GM20000 (cell line): Measurements from ENCODE around the gene NBEAL1.
"Not testable (repeated sequence)": the region's sequence is repeated elsewhere in the genome, so short reads cannot be mapped to it uniquely, and the experiment has no call there.

Experiments
- DNase-seq: peaks from one replicate; pipeline ENCODE4 v3.0.0; 2012; ENCODE audit warnings: low spot score
- TF ChIP-seq, protein P1 (sequence below): IDR thresholded peaks from 2 replicates; pipeline ENCODE4 v1.5.1; 2012; ENCODE audit warnings: mild to moderate bottlenecking, control low read depth; ENCODE audit errors: extremely low read depth, missing control alignments

The NBEAL1 gene

DNA sequence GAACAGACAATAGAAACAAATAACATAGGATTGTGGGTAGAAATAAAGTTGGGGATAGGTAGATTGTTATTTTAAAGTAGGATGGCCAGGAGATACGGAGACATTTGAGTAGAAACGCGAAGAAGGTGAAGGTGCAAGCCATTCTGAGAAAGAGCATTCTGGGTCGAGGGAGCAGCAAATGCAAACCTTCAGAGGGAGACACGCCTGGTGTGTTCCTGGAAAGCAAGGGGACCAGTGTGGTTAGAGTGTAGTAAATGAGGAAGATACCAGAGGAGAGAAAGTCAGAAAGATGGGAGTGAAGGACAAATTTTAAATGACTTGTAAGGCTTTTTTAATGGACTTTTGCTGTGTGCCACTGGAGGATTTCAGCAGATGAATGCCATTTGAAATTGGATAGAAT is 225.8 kb downstream of the NBEAL1 start:
- DNase-seq, result no peak
- TF ChIP-seq, protein P1, sequence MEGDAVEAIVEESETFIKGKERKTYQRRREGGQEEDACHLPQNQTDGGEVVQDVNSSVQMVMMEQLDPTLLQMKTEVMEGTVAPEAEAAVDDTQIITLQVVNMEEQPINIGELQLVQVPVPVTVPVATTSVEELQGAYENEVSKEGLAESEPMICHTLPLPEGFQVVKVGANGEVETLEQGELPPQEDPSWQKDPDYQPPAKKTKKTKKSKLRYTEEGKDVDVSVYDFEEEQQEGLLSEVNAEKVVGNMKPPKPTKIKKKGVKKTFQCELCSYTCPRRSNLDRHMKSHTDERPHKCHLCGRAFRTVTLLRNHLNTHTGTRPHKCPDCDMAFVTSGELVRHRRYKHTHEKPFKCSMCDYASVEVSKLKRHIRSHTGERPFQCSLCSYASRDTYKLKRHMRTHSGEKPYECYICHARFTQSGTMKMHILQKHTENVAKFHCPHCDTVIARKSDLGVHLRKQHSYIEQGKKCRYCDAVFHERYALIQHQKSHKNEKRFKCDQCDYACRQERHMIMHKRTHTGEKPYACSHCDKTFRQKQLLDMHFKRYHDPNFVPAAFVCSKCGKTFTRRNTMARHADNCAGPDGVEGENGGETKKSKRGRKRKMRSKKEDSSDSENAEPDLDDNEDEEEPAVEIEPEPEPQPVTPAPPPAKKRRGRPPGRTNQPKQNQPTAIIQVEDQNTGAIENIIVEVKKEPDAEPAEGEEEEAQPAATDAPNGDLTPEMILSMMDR, result no peak

DNA sequence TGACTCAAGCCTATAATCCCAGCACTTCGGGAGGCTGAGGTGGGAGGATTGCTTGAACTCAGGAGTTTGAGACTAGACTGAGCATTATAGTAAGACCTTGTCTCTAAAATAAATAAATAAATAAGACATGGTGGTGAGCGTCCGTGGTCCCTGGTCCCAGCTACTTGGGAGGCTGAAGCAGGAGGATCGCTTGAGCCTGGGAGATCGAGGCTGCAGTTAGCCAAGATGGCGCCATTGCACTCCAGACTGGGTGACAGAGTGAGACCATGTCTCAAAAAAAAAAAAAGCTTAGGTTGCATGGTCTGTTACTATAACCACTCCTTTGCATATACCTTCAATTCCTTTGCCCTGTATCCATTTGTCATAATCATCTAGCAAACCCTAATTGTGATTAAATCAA is 227.8 kb downstream of the NBEAL1 start:
- TF ChIP-seq, protein P1, result no peak
- no peak for DNase-seq

GRCh38 chr2:203246646-203247045 is 232.0 kb downstream of the NBEAL1 start:
- DNase-seq, result no peak
- TF ChIP-seq, protein P1, result no peak

DNA sequence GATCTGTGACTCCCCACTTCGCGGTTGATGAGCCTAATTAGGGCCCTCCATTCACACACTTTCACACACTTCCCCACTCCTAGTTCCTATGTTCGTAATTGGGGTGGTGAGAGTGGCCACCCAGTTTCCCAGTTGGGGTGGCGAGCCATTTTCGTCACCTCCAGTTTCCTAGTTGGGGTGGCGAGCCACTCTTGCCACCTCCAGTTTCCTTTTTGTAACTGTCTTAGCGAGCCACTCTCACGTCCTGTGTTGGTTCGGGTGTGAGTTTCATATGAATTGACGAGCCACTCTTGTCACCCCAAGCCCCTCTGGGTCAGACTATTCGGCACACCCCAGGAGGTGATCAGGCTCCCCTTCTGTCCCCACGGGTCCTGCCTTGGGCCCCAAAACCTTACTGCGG is 238.1 kb downstream of the NBEAL1 start:
- DNase-seq, result no peak
- TF ChIP-seq, protein P1, result no peak

DNA sequence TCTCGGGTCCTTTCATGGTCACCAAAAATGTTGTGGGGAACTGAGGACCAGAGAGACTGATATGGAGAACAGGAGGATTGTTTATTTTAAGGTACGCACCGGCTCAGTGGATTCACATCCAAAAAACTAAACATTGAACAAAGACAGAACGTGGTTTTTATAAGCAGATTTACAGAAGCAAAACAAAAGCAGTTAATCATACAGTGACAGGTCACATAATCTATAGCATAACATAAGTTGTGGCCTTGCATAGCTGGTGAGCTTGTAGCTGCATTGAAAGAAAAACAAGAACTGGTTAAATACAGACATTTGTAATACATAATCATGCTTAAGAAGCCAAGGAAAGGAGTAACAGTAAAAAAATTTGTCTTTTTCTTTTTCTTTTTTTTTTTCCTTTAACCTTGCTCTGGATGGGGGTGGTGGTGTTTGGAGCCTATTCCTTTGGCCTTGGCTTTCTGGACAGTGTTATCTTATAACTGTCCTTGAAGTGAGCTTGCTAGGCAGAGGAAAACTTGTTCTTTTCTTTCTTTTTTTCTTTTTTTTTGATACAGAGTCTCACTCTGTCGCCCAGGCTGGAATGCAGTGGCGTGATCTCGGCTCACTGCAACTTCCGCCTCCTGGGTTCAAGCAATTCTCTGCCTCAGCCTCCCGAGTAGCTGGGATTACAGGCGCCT is 238.9 kb downstream of the NBEAL1 start:
- DNase-seq, result not testable (repeated sequence)

- TF ChIP-seq, protein P1, result no peak
These were observed 246.9 kb downstream of the NBEAL1 start for GRCh38 chr2:203261326-203262159.

More at GRCh38 chr2:203261326-203262159, 246.9 kb downstream of the NBEAL1 start:
- no peak for DNase-seq
